GM19035 (cell line): ENCODE results near the gene ZNF892.
"Not testable (repeated sequence)": the region's sequence is repeated elsewhere in the genome, so short reads cannot be mapped to it uniquely, and the experiment has no call there.

Experiments used
- ATAC-seq: cut with Tn5 transposase; IDR thresholded peaks from one replicate; pipeline ENCODE4 v1.9.1; 2021; ENCODE audit not compliant: unreplicated experiment

ZNF892 gene

GRCh38 chr2:95220449-95220848 is 13.1 kb downstream of the ZNF892 start:
- no peak for ATAC-seq

- no peak for ATAC-seq
Measured at GRCh38 chr2:95225658-95226057, 18.3 kb downstream of the ZNF892 start.

- ATAC-seq: no peak
Measured at GRCh38 chr2:95231723-95232122, 24.4 kb downstream of the ZNF892 start.

- ATAC-seq: no peak
Measured at GRCh38 chr2:95232232-95232631, 24.9 kb downstream of the ZNF892 start.

GRCh38 chr2:95234286-95234785 is 27.0 kb downstream of the ZNF892 start:
- ATAC-seq: no peak

GRCh38 chr2:95234816-95235215 is 27.5 kb downstream of the ZNF892 start:
- no peak for ATAC-seq

GRCh38 chr2:95238131-95238530 is 30.8 kb downstream of the ZNF892 start:
- ATAC-seq: no peak

GRCh38 chr2:95240091-95240490 is 32.8 kb downstream of the ZNF892 start:
- ATAC-seq: no peak

- ATAC-seq: no peak
Measured at GRCh38 chr2:95240556-95240955, 33.2 kb downstream of the ZNF892 start.

GRCh38 chr2:95242084-95242483 is 34.8 kb downstream of the ZNF892 start:
- ATAC-seq: not testable (repeated sequence)
